Measurements from ENCODE around the gene LRP11.
"Not testable (repeated sequence)": the region's sequence is repeated elsewhere in the genome, so short reads cannot be mapped to it uniquely, and the experiment has no call there.

LRP11 gene

DNA sequence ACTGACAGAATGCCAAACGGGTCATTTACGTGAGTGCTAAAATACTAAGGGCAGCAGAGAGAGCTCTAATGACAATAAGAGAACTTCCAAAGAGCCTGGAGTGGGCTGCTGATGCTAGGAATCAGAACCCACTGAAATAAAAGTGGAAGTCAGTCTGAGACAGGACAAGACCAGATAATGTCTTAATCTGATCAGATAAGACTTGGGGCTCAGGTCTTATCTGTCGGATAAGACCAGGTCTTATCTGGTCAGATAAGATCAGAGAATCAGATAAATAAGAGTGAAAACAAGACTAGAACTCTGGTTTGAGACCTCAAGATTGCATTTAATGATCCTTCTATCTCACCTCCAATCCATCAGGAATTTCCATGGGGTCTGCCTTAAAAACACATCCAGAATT lies 18.6 kb downstream of the LRP11 start:
- Histone ChIP-seq H2AFZ (ENCODE audit: low read length) (no peak overlapping the region), H3K27me3 (ENCODE audit: insufficient read depth, low read length, poor library complexity, severe bottlenecking) (no peaks in the 10 kb centered on the region), H3K9me2 (replicated peaks; ENCODE audit: low read depth, low read length) (no peaks in the 10 kb centered on the region), H4K20me1 (ENCODE audit: insufficient read depth, low read length, poor library complexity, severe bottlenecking) (no peaks in the 10 kb centered on the region), H3F3A (ENCODE audit: low read depth) (no peaks in the 10 kb centered on the region), H3K4me3 (ENCODE audit: low read length, poor library complexity, severe bottlenecking) (no peak overlapping the region), H3K79me2 (ENCODE audit: insufficient read depth, low read length) (no peaks in the 10 kb centered on the region), H3K9ac (ENCODE audit: low read depth, low read length, poor library complexity, severe bottlenecking) (no peak overlapping the region), H3K9me3 (ENCODE audit: insufficient read depth, low read depth, low read length) (no peaks in the 10 kb centered on the region), H3K4me2 (ENCODE audit: low read depth, low read length, poor library complexity, severe bottlenecking) (no peak overlapping the region), H3K4me1 (ENCODE audit: insufficient read depth, low read length, poor library complexity, severe bottlenecking) (peaks cover 9% of the 10 kb centered on the region), H3K36me3 (ENCODE audit: insufficient read depth, low read length) (no peaks in the 10 kb centered on the region)
- TF ChIP-seq EZH2phosphoT487 (IDR thresholded peaks at IDR 0.05; ENCODE audit: borderline replicate concordance) = no peak
- no peak for TF ChIP-seq CTCF (conservative IDR thresholded peaks at IDR 0.05; ENCODE audit: low read length)

- Histone ChIP-seq H2AFZ (ENCODE audit: low read length) (no peak overlapping the region), H3K4me3 (ENCODE audit: low read length, poor library complexity, severe bottlenecking) (no peak overlapping the region), H3F3A (ENCODE audit: low read depth) (no peaks in the 10 kb centered on the region), H3K9ac (ENCODE audit: low read depth, low read length, poor library complexity, severe bottlenecking) (no peak overlapping the region), H4K20me1 (ENCODE audit: insufficient read depth, low read length, poor library complexity, severe bottlenecking) (no peaks in the 10 kb centered on the region), H3K9me2 (replicated peaks; ENCODE audit: low read depth, low read length) (no peaks in the 10 kb centered on the region), H3K9me3 (ENCODE audit: insufficient read depth, low read depth, low read length) (no peaks in the 10 kb centered on the region), H3K27me3 (ENCODE audit: insufficient read depth, low read length, poor library complexity, severe bottlenecking) (no peaks in the 10 kb centered on the region), H3K36me3 (ENCODE audit: insufficient read depth, low read length) (no peaks in the 10 kb centered on the region), H3K4me2 (ENCODE audit: low read depth, low read length, poor library complexity, severe bottlenecking) (no peak overlapping the region), H3K79me2 (ENCODE audit: insufficient read depth, low read length) (no peaks in the 10 kb centered on the region), H3K4me1 (ENCODE audit: insufficient read depth, low read length, poor library complexity, severe bottlenecking) (peaks cover 9% of the 10 kb centered on the region)
- no peak for TF ChIP-seq EZH2phosphoT487 (IDR thresholded peaks at IDR 0.05; ENCODE audit: borderline replicate concordance)
- TF ChIP-seq CTCF (conservative IDR thresholded peaks at IDR 0.05; ENCODE audit: low read length) = no peak
Measured at GRCh38 chr6:149844480-149844879, 19.7 kb downstream of the LRP11 start.

GRCh38 chr6:149844036-149844435 lies 20.1 kb downstream of the LRP11 start:
- not testable (repeated sequence) for H3K4me1 ChIP-seq (ENCODE audit: insufficient read depth, low read length, poor library complexity, severe bottlenecking); H3K36me3 ChIP-seq (ENCODE audit: insufficient read depth, low read length); H3F3A ChIP-seq (ENCODE audit: low read depth); H3K9me2 ChIP-seq (replicated peaks; ENCODE audit: low read depth, low read length); H3K4me2 ChIP-seq (ENCODE audit: low read depth, low read length, poor library complexity, severe bottlenecking); H3K79me2 ChIP-seq (ENCODE audit: insufficient read depth, low read length); H3K9ac ChIP-seq (ENCODE audit: low read depth, low read length, poor library complexity, severe bottlenecking); H3K27me3 ChIP-seq (ENCODE audit: insufficient read depth, low read length, poor library complexity, severe bottlenecking); H3K9me3 ChIP-seq (ENCODE audit: insufficient read depth, low read depth, low read length); H2AFZ ChIP-seq (ENCODE audit: low read length); H4K20me1 ChIP-seq (ENCODE audit: insufficient read depth, low read length, poor library complexity, severe bottlenecking); H3K4me3 ChIP-seq (ENCODE audit: low read length, poor library complexity, severe bottlenecking)

DNA sequence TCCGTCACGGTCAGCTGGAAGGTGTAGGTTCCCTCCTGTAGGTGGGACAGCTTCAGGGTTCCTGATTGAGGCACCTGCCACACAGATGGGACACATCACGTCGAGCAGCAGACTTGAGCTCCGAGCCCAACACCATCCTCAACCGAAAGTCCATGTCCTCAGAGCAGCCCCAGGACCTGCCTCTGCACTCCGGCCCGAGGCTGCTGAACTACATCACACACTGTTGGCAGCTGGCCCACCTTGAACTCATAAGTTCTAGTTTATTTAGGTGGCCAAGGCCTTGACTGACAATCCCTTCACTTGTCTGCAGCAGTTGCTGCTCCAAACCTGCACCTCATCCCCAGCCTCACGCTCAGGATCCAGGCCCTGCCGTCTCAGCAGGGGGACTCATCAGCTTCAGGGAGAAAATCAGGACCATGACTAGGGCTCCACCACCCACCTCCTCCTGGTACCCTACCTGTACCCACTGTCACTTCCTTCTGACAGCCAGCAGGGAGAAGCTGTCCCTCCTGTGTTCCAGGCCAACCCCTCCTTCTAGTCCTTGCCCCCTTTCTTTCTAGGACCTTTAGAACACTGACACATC lies 21.0 kb downstream of the LRP11 start:
- no peaks in the 10 kb centered on the region for H3K9me3 ChIP-seq (ENCODE audit: insufficient read depth, low read depth, low read length)
- no peak overlapping the region for H3K9ac ChIP-seq (ENCODE audit: low read depth, low read length, poor library complexity, severe bottlenecking)
- no peaks in the 10 kb centered on the region for H3K9me2 ChIP-seq (replicated peaks; ENCODE audit: low read depth, low read length)
- no peak for TF ChIP-seq EZH2phosphoT487 (IDR thresholded peaks at IDR 0.05; ENCODE audit: borderline replicate concordance)
- TF ChIP-seq CTCF (conservative IDR thresholded peaks at IDR 0.05; ENCODE audit: low read length) = no peak
- no peaks in the 10 kb centered on the region for H3K27me3 ChIP-seq (ENCODE audit: insufficient read depth, low read length, poor library complexity, severe bottlenecking)
- H4K20me1 ChIP-seq (ENCODE audit: insufficient read depth, low read length, poor library complexity, severe bottlenecking) = no peaks in the 10 kb centered on the region
- H3K4me2 ChIP-seq (ENCODE audit: low read depth, low read length, poor library complexity, severe bottlenecking) = no peak overlapping the region
- no peaks in the 10 kb centered on the region for H3F3A ChIP-seq (ENCODE audit: low read depth)
- H2AFZ ChIP-seq (ENCODE audit: low read length) = no peak overlapping the region
- H3K4me3 ChIP-seq (ENCODE audit: low read length, poor library complexity, severe bottlenecking) = no peak overlapping the region
- H3K79me2 ChIP-seq (ENCODE audit: insufficient read depth, low read length) = no peaks in the 10 kb centered on the region
- H3K4me1 ChIP-seq (ENCODE audit: insufficient read depth, low read length, poor library complexity, severe bottlenecking) = peaks cover 8% of the 10 kb centered on the region
- H3K36me3 ChIP-seq (ENCODE audit: insufficient read depth, low read length) = no peaks in the 10 kb centered on the region
